Thoracic aorta (tissue), 2 donors: ENCODE results near the gene CLPSL2. TPM values are rescaled to one million over a fixed set of nuclear protein-coding genes. Genes with fewer than 3 reads are reported as not detected.

ENCODE experiments used
- ATAC-seq: fragments of 150-250 bp; one replicate; pipeline ENCODE4 v1.8.0; 2017; ENCODE audit warnings: low read depth; ENCODE audit not compliant: insufficient number of reproducible peaks, low FRiP score
- DNase-seq: peaks from one replicate; pipeline ENCODE4 v3.0.0-alpha.2; 2020; ENCODE audit warnings: low spot score
- H3K27ac ChIP-seq, 2 donors: fragments of 200-600 bp; sonication (generic); 1 replicate in 1 of 2; 2 replicates in 1 of 2; pipeline ENCODE4 v1.5.1; 2016; ENCODE audit warnings: mild to moderate bottlenecking in 2 of 2, moderate library complexity in 2 of 2
- H3K27me3 ChIP-seq: fragments of 200-600 bp; sonication (generic); replicated peaks from 2 replicates; pipeline ENCODE4 v1.6.0; 2016; ENCODE audit warnings: mild to moderate bottlenecking; ENCODE audit not compliant: insufficient read depth
- H3K36me3 ChIP-seq: fragments of 200-600 bp; sonication (generic); one replicate; pipeline ENCODE4 v1.5.1; 2016
- H3K4me1 ChIP-seq, 2 donors: fragments of 200-600 bp; sonication (generic); 1 replicate in 1 of 2; 2 replicates in 1 of 2; pipeline versions ENCODE4 v1.5.1 to v1.6.0; 2016; ENCODE audit warnings: low read depth in 2 of 2, mild to moderate bottlenecking in 1 of 2; ENCODE audit not compliant: control insufficient read depth in 1 of 2
- H3K4me3 ChIP-seq: fragments of 200-600 bp; sonication (generic); 2 replicates; pipeline ENCODE4 v1.5.1; 2016; ENCODE audit warnings: mild to moderate bottlenecking
- H3K9me3 ChIP-seq: fragments of 200-600 bp; sonication (generic); 2 replicates; pipeline ENCODE4 v1.5.1; 2016
- CTCF ChIP-seq: fragments of 200-600 bp; sonication (generic); IDR thresholded peaks from one replicate; pipeline ENCODE4 v1.5.1; 2019; ENCODE audit warnings: antibody characterized with exemption
- total RNA-seq, 2 donors: library from RNA; depleted of rRNA; stranded (reverse); fragments of >200 nt; gene quantifications; one replicate each; pipeline versions ENCODE4 v1.1.0 to v1.2.3, GENCODE V29; 2016

The CLPSL2 gene
- total RNA-seq, 2 donors from 2014 or later, result not detected

GRCh38 chr6:35781290-35781689, 4.9 kb downstream of the CLPSL2 start:
- Histone ChIP-seq H3K4me1 (peaks cover 0 to 6% of the 10 kb centered on the region in 2 donors), H3K36me3 (no peaks in the 10 kb centered on the region), H3K4me3 (no peak overlapping the region), H3K9me3 (no peaks in the 10 kb centered on the region), H3K27ac (no peak overlapping the region), H3K27me3 (peaks cover 6% of the 10 kb centered on the region)
- TF ChIP-seq CTCF, result no peak
- DNase-seq (no peak), ATAC-seq (no peak)

DNA sequence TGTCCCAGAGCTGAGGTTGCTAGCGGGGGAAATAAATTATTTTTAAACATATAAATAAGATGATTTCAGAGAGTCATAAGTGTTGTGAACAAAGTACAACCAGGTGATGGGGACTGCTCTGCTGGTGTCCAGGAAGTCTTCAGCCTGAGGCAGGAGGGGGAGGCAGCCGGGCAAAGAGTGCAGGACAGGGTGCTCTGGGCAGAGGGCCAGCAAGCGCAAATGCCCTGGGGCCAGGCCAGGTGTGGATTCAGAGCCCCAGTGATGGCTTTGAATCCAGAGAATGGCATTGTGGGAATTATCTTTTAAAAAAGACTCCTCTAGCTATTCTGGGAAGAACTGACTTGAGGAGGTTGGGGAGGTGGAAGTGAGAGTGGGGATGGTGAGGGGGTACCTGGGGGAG, 6.0 kb downstream of the CLPSL2 start:
- Histone ChIP-seq H3K36me3 (no peaks in the 10 kb centered on the region), H3K27me3 (no peaks in the 10 kb centered on the region), H3K27ac (no peak overlapping the region), H3K9me3 (no peaks in the 10 kb centered on the region), H3K4me3 (no peak overlapping the region), H3K4me1 (no peaks in the 10 kb centered on the region)
- no peak for ATAC-seq
- no peak for TF ChIP-seq CTCF
- DNase-seq, result no peak

DNA sequence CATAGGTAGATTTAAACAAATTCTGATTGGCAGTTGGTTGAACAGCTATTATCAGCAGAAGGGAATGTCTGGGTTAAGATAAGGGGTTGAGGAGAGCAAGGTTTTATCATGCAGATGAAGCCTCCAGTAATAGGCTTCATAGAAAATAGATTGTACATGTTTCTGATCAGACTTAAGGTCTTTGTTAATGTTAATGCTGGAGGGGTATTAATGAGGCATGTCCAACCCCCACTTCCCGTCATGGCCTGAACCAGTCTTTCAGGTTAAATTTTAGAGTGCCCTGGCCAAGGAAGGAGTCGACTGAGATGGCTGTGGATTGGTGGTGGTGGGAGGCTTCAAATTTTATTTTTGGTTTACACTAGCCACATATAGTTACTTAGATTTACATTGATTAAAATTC, 7.8 kb downstream of the CLPSL2 start:
- ATAC-seq, result no peak
- Histone ChIP-seq H3K4me3 (no peak overlapping the region), H3K27me3 (no peaks in the 10 kb centered on the region), H3K9me3 (no peaks in the 10 kb centered on the region), H3K36me3 (no peaks in the 10 kb centered on the region), H3K27ac (no peak overlapping the region), H3K4me1 (no peaks in the 10 kb centered on the region)
- DNase-seq, result no peak
- no peak for TF ChIP-seq CTCF

DNA sequence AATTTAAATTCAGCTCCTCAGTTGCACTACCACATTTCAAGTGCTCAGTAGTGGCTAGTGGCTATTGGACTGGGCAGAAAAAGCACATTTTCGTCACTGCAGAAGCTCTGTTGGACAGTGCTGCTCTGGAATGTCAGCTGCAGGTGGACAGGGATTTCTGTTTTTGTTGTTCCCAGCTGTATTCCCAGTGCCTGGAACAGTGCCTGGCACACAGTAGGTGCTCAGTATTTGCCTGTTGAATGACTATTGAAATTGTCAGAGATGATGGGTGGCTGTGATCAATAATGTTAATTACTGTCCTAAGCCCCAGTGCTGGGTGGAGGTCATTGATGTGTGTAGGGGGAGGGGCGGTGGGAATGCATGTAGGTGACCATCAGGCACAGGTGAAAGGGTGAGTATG, 9.9 kb downstream of the CLPSL2 start:
- H3K27me3 ChIP-seq, result no peaks in the 10 kb centered on the region
- no peaks in the 10 kb centered on the region for H3K4me1 ChIP-seq
- DNase-seq (no peak), ATAC-seq (no peak)
- H3K9me3 ChIP-seq, result no peaks in the 10 kb centered on the region
- TF ChIP-seq CTCF, result no peak
- H3K36me3 ChIP-seq, result no peaks in the 10 kb centered on the region
- H3K4me3 ChIP-seq, result no peak overlapping the region
- H3K27ac ChIP-seq, result no peak overlapping the region

GRCh38 chr6:35786810-35787209, 10.4 kb downstream of the CLPSL2 start:
- DNase-seq (no peak), ATAC-seq (no peak)
- no peaks in the 10 kb centered on the region for H3K27me3 ChIP-seq
- TF ChIP-seq CTCF, result no peak
- H3K4me1 ChIP-seq, result no peaks in the 10 kb centered on the region
- H3K36me3 ChIP-seq, result no peaks in the 10 kb centered on the region
- no peak overlapping the region for H3K27ac ChIP-seq
- H3K4me3 ChIP-seq, result no peak overlapping the region
- no peaks in the 10 kb centered on the region for H3K9me3 ChIP-seq
